HepG2 (cell line): ENCODE measurements around the gene DNM1. TPM values are rescaled to one million over a fixed set of nuclear protein-coding genes. Genes with fewer than 3 reads are reported as not detected.
A peak's percentile ranks its signal among the peaks of the same experiment; 100 is the strongest.

Experiments used
- ARNT2 ChIP-seq: sonication (generic); formaldehyde crosslinking; IDR thresholded peaks from 2 replicates; pipeline ENCODE4 v1.8.0; 2022; ENCODE audit warnings: mild to moderate bottlenecking, low read depth, missing genetic modification reagents, moderate library complexity
- ASH2L ChIP-seq: fragments of 300-600, 200-600 bp; sonication (generic); IDR thresholded peaks from 2 replicates; pipeline ENCODE4 v1.7.0; 2017; ENCODE audit warnings: low read depth, mild to moderate bottlenecking, moderate library complexity, mixed read lengths, low read length; ENCODE audit not compliant: insufficient read length
- ATF3 ChIP-seq: sonication (generic); formaldehyde crosslinking; IDR thresholded peaks from 2 replicates; pipeline ENCODE4 v1.4.0; 2020; ENCODE audit warnings: missing genetic modification reagents
- CC2D1A ChIP-seq: sonication (generic); formaldehyde crosslinking; IDR thresholded peaks from 2 replicates; pipeline ENCODE4 v1.8.1; 2023; ENCODE audit warnings: mild to moderate bottlenecking, missing genetic modification reagents
- GATAD1 ChIP-seq: IDR thresholded peaks from 2 replicates; pipeline ENCODE4 v1.6.1; 2016; ENCODE audit warnings: missing genetic modification reagents, missing compliant biosample characterization
- HMGXB3 ChIP-seq: sonication (generic); formaldehyde crosslinking; IDR thresholded peaks from 2 replicates; pipeline ENCODE4 v1.4.0; 2020; ENCODE audit warnings: missing genetic modification reagents, borderline replicate concordance
- IRF9 ChIP-seq: sonication (generic); formaldehyde crosslinking; IDR thresholded peaks from 2 replicates; pipeline ENCODE4 v1.8.0; 2022; ENCODE audit warnings: missing genetic modification reagents, mild to moderate bottlenecking, borderline replicate concordance
- LCORL ChIP-seq, 2 experiments: fragments of 450-650 bp in 1 of 2; sonication (generic) in 1 of 2; formaldehyde crosslinking in 1 of 2; IDR thresholded peaks; 2 replicates each; pipeline versions ENCODE4 v1.5.0 to v1.6.1; 2017 to 2020; ENCODE audit warnings: antibody characterized with exemption in 1 of 2, missing genetic modification reagents in 1 of 2
- MYC ChIP-seq: sonication (generic); formaldehyde crosslinking; IDR thresholded peaks from 2 replicates; pipeline ENCODE4 v1.9.0; 2021; ENCODE audit warnings: missing genetic modification reagents, borderline replicate concordance
- NFKB2 ChIP-seq: sonication (generic); formaldehyde crosslinking; IDR thresholded peaks from 2 replicates; pipeline ENCODE4 v1.4.0; 2020; ENCODE audit warnings: missing genetic modification reagents, borderline replicate concordance
- POLR2A ChIP-seq, 2 experiments: IDR thresholded peaks; 2 replicates each; pipeline ENCODE4 v1.6.1; 2011; ENCODE audit warnings: low read depth in 2 of 2, low read length in 2 of 2, mild to moderate bottlenecking in 1 of 2, moderate library complexity in 1 of 2; ENCODE audit not compliant: insufficient read depth in 1 of 2
- ZBTB38 ChIP-seq: sonication (generic); formaldehyde crosslinking; IDR thresholded peaks from 2 replicates; pipeline ENCODE4 v1.5.1; 2020; ENCODE audit warnings: mild to moderate bottlenecking, missing genetic modification reagents
- ZKSCAN5 ChIP-seq: sonication (generic); formaldehyde crosslinking; IDR thresholded peaks from 2 replicates; pipeline ENCODE4 v1.5.1; 2020; ENCODE audit warnings: mild to moderate bottlenecking, missing genetic modification reagents
- ZKSCAN8 ChIP-seq: IDR thresholded peaks from 2 replicates; pipeline ENCODE4 v1.6.1; 2016; ENCODE audit warnings: borderline replicate concordance, missing genetic modification reagents, missing compliant biosample characterization
- ZMYM4 ChIP-seq: sonication (generic); formaldehyde crosslinking; IDR thresholded peaks from 2 replicates; pipeline ENCODE4 v1.8.1; 2023; ENCODE audit warnings: mild to moderate bottlenecking, missing genetic modification reagents
- ZNF263 ChIP-seq: sonication (generic); formaldehyde crosslinking; IDR thresholded peaks from 2 replicates; pipeline ENCODE4 v1.4.0; 2020; ENCODE audit warnings: missing genetic modification reagents
- ZNF282 ChIP-seq: fragments of 450-650 bp; IDR thresholded peaks from 2 replicates; pipeline ENCODE4 v1.6.1; 2018; ENCODE audit not compliant: partially characterized antibody
- ZNF670 ChIP-seq: sonication (generic); formaldehyde crosslinking; IDR thresholded peaks from 2 replicates; pipeline ENCODE4 v1.8.0; 2022; ENCODE audit warnings: mild to moderate bottlenecking, missing genetic modification reagents, borderline replicate concordance
- ZNF768 ChIP-seq: sonication (generic); formaldehyde crosslinking; IDR thresholded peaks from 2 replicates; pipeline ENCODE4 v1.4.0; 2020; ENCODE audit warnings: missing genetic modification reagents
- ZNF891 ChIP-seq: sonication (generic); formaldehyde crosslinking; IDR thresholded peaks from 2 replicates; pipeline ENCODE4 v1.5.0; 2020; ENCODE audit warnings: mild to moderate bottlenecking, missing genetic modification reagents
- polyA plus RNA-seq, 8 experiments: library from polyadenylated mRNA; depleted of rRNA in 3 of 8; stranded (reverse) in 7 of 8; unstranded in 1 of 8; fragments of >200 nt; fragmentation: Illumina TruSeq in 4 of 8; extraction: Trizol in 4 of 8; gene quantifications; 2 replicates each; pipeline versions ENCODE4 v1.2.1 to v1.2.3, GENCODE V29; 2011 to 2016; ENCODE audit warnings: low read depth in 4 of 8, missing spikeins in 1 of 8, mixed read lengths in 1 of 8; ENCODE audit not compliant: insufficient read depth in 1 of 8
- total RNA-seq, 5 experiments: library from RNA; depleted of rRNA; stranded (reverse); fragments of >200 nt; fragmentation: Illumina TruSeq; extraction: Trizol; gene quantifications; 2 replicates each; pipeline ENCODE4 v1.2.3, GENCODE V29; 2016; ENCODE audit warnings: low read depth in 1 of 5
- TF ChIP-seq, protein P1 (sequence below): sonication (generic); formaldehyde crosslinking; IDR thresholded peaks from 2 replicates; pipeline ENCODE4 v1.5.0; 2020; ENCODE audit warnings: mild to moderate bottlenecking, missing genetic modification reagents, borderline replicate concordance

The DNM1 gene
- total and polyA plus RNA-seq, 2 of the 13 experiments (the other 11 are each of a cell fraction or from before 2014, with no cell fraction given) = 0.13 to 0.58 TPM

DNA sequence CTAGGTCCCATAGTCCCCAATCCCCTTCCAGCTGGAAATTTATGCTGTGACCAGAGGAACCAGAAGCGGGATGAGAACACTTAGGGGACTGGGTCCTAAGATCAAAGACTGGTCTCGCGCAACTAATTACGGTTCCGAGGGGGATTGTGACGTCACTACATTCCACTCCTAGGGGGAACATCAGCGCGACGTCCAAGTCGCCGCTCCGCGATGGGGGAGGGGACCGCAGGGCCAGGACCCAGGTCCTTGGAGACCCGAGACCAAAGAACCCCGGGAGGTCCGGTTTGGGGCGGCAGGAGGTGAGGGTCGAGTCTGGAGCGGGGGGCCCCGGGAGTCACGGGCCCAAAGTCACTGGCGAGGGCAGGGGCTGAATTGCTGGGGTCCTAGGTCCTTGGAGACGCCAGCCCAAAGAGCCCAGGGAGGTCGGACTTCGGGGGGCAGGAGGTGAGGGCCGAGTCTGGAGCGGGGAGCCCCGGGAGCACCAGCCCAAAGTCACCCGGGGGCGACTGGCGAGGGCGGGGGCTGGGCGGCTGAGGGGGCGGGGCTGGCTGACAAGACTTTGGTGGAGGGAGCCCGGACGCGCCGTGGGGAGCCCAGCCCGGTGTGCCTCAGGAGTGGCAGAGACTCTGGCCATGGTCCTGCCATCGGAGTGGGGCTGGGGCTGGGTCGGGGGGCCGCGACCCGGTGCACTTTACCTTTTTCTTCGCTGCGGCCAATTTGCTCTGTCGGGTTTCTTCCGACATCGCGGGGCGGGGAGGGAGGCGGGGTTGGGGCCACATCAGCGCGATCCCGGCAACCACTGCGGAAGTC lies 72.2 kb downstream of the DNM1 start, which contains the start of gene GOLGA2 (continued):
- TF ChIP-seq, protein P1, sequence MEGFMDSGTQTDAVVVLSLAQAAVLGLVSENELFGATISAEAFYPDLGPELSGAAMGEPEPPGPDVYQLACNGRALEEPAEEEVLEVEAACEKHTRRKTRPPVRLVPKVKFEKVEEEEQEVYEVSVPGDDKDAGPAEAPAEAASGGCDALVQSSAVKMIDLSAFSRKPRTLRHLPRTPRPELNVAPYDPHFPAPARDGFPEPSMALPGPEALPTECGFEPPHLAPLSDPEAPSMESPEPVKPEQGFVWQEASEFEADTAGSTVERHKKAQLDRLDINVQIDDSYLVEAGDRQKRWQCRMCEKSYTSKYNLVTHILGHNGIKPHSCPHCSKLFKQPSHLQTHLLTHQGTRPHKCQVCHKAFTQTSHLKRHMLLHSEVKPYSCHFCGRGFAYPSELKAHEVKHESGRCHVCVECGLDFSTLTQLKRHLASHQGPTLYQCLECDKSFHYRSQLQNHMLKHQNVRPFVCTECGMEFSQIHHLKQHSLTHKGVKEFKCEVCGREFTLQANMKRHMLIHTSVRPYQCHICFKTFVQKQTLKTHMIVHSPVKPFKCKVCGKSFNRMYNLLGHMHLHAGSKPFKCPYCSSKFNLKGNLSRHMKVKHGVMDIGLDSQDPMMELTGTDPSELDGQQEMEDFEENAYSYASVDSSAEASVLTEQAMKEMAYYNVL (CRISPR knock-in tag) = no peak
- TF ChIP-seq ZNF670 (0 out of 2 replicates have a peak, but pooled peaks have one; percentile 48), HMGXB3 (0 out of 2 replicates have a peak, but pooled peaks have one; percentile 5), ATF3 (0 out of 2 replicates have a peak, but pooled peaks have one; percentile 14), POLR2A (IDR thresholded peaks at IDR 0.05; ENCODE audit: insufficient read depth in 1 of 2, low read depth in 2 of 2, low read length in 2 of 2) (0 out of 4 replicates have a peak, but pooled peaks of 1 of the 2 experiments have one; percentile 4), ZNF891 (CRISPR knock-in tag) (0 out of 2 replicates have a peak, but pooled peaks have one; percentile 6), ZKSCAN5 (no peak), ZNF263 (CRISPR knock-in tag) (peak; percentile 61), ZBTB38 (CRISPR knock-in tag) (no peak; the same call in 1 of the 2 replicates), ZKSCAN8 (CRISPR knock-in tag) (no peak), ARNT2 (CRISPR knock-in tag) (peak; percentile 7; the same call in 1 of the 2 replicates), ASH2L (peak; percentile 36), IRF9 (CRISPR knock-in tag) (no peak), ZNF282 (no peak), GATAD1 (no peak), MYC (CRISPR knock-in tag) (peak; percentile 8; the same call in 1 of the 2 replicates), NFKB2 (CRISPR knock-in tag) (peak; percentile 15; the same call in 1 of the 2 replicates), ZMYM4 (CRISPR knock-in tag) (no peak), LCORL (IDR thresholded peaks at IDR 0.05) (no peak), LCORL (CRISPR knock-in tag; IDR thresholded peaks at IDR 0.05) (peak; percentile 13; the same call in 1 of the 2 replicates), CC2D1A (no peak), ZNF768 (CRISPR knock-in tag) (0 out of 2 replicates have a peak, but pooled peaks have one; percentile 28)
